K562 (cell line): ENCODE results near the gene TTLL8. TPM values are rescaled to one million over a fixed set of nuclear protein-coding genes. Genes with fewer than 3 reads are reported as not detected.
A peak's percentile ranks its signal among the peaks of the same experiment; 100 is the strongest.

Experiments used
- ATAC-seq: fragments of 200-7000 bp; cut with Tn5 transposase; 3 replicates; pipeline ENCODE4 v1.9.1; 2020; ENCODE audit warnings: moderate library complexity
- BruUV-seq: library from RNA; stranded (reverse); fragments of 400-500 nt; replicated peaks from 2 replicates; lab custom pipeline; 2021; lab: Mats Ljungman, UMichigan
- CTCF ChIA-PET: fragments of 300-600 bp; formaldehyde crosslinking; extraction: SDS; loops from one replicate; lab custom pipeline; 2021; ENCODE audit warnings: low intra/inter-chr PET ratio; lab: Yijun Ruan, JAX
- POLR2A ChIA-PET: fragments of 300-600, 350-650 bp; sonication (Branson Sonifier 250); formaldehyde crosslinking; extraction: SDS; loops from one replicate; lab custom pipeline; 2021; ENCODE audit warnings: antibody characterized with exemption, inconsistent platforms; lab: Yijun Ruan, JAX
- DNase-seq, 4 experiments: peaks; one replicate each; pipeline versions ENCODE4 v3.0.0 to v3.0.0-alpha.2; 2011 to 2018; ENCODE audit warnings: low spot score in 3 of 4, mixed read lengths in 3 of 4; ENCODE audit errors: extremely low read depth in 1 of 4
- FAIRE-seq: peaks from 2 replicates; lab custom pipeline; 2011; peaks lifted over from hg19 to GRCh38; lab: Jason Lieb, UNC
- H2AFZ ChIP-seq: 2 replicates; pipeline ENCODE4 v1.6.0; 2011; ENCODE audit warnings: low read depth, low read length, control low read depth, inconsistent platforms
- H3K27ac ChIP-seq: fragments of 200-600 bp; 3 replicates; pipeline ENCODE4 v1.8.0; 2011; ENCODE audit warnings: low read depth, mild to moderate bottlenecking, control low read depth, inconsistent platforms, low read length, moderate library complexity, mixed read lengths; ENCODE audit errors: extremely low read depth
- H3K27me3 ChIP-seq, 2 experiments: fragments of 300-600 bp in 1 of 2; 2 replicates in 1 of 2; 3 replicates in 1 of 2; pipeline versions ENCODE4 v1.6.0 to v1.8.0; 2011; ENCODE audit warnings: inconsistent platforms in 2 of 2, low read length in 2 of 2, mild to moderate bottlenecking in 1 of 2, mixed read lengths in 1 of 2, moderate library complexity in 1 of 2; ENCODE audit not compliant: control insufficient read depth in 2 of 2, insufficient read depth in 2 of 2
- H3K36me3 ChIP-seq: fragments of 300-600 bp; 3 replicates; pipeline ENCODE4 v1.8.0; 2011; ENCODE audit warnings: mild to moderate bottlenecking, low read length, inconsistent platforms; ENCODE audit not compliant: control insufficient read depth, insufficient read depth
- H3K4me1 ChIP-seq, 2 experiments: fragments of 200-600 bp in 1 of 2; replicated peaks in 1 of 2; 2 replicates in 1 of 2; 3 replicates in 1 of 2; pipeline versions ENCODE4 v1.5.1 to v1.8.0; 2011; ENCODE audit warnings: inconsistent platforms in 2 of 2, low read length in 2 of 2, mild to moderate bottlenecking in 1 of 2, mixed read lengths in 1 of 2, moderate library complexity in 1 of 2; ENCODE audit not compliant: control insufficient read depth in 2 of 2, insufficient read depth in 2 of 2
- H3K4me2 ChIP-seq: 2 replicates; pipeline ENCODE4 v1.6.1; 2011; ENCODE audit warnings: low read length, control low read depth, inconsistent platforms, mixed read lengths; ENCODE audit not compliant: insufficient read depth
- H3K4me3 ChIP-seq: fragments of 200-600 bp; sonication (generic), shearing (Covaris generic); 2 replicates; pipeline ENCODE4 v1.5.1; 2016; ENCODE audit warnings: control low read depth, inconsistent platforms
- H3K79me2 ChIP-seq: fragments of 200-600 bp; 3 replicates; pipeline ENCODE4 v1.8.0; 2011; ENCODE audit warnings: low read length, inconsistent platforms; ENCODE audit not compliant: control insufficient read depth, insufficient read depth
- H3K9ac ChIP-seq, 2 experiments: 2 replicates each; pipeline versions ENCODE4 v1.6.0 to v1.6.1; 2011; ENCODE audit warnings: low read depth in 2 of 2, low read length in 2 of 2, control low read depth in 1 of 2, inconsistent platforms in 1 of 2, mild to moderate bottlenecking in 1 of 2, mixed read lengths in 1 of 2; ENCODE audit not compliant: insufficient read depth in 1 of 2
- H3K9me1 ChIP-seq: one replicate; pipeline ENCODE4 v1.6.0; 2011; ENCODE audit warnings: inconsistent platforms, mild to moderate bottlenecking, low read length, moderate library complexity; ENCODE audit not compliant: control insufficient read depth, insufficient read depth
- H3K9me3 ChIP-seq: replicated peaks from 2 replicates; pipeline ENCODE4 v1.5.1; 2011; ENCODE audit warnings: low read depth, low read length, inconsistent platforms; ENCODE audit not compliant: control insufficient read depth, insufficient read depth
- H4K20me1 ChIP-seq: replicated peaks from 2 replicates; pipeline ENCODE4 v1.6.1; 2011; ENCODE audit warnings: low read length, inconsistent platforms, mixed read lengths; ENCODE audit not compliant: control insufficient read depth, insufficient read depth
- ETV1 ChIP-seq: fragments of 450-650 bp; conservative IDR thresholded peaks from 2 replicates; pipeline ENCODE4 v1.6.1; 2016; ENCODE audit warnings: missing genetic modification characterization, control low read depth, low read depth, missing compliant biosample characterization
- HMGN3 ChIP-seq: IDR thresholded peaks from 2 replicates; pipeline ENCODE4 v1.6.1; 2011; ENCODE audit warnings: borderline replicate concordance, low read depth, mild to moderate bottlenecking, mixed read lengths, low read length; ENCODE audit not compliant: insufficient read length; ENCODE audit errors: extremely low read depth
- KAT7 ChIP-seq: sonication (generic); formaldehyde crosslinking; IDR thresholded peaks from 2 replicates; pipeline ENCODE4 v1.8.0; 2022; ENCODE audit warnings: missing genetic modification reagents, mild to moderate bottlenecking, borderline replicate concordance
- PPARD ChIP-seq: fragments of 250-450 bp; sonication (Bioruptor Pico); IDR thresholded peaks from 2 replicates; pipeline ENCODE4 v1.8.0; 2022; ENCODE audit warnings: inconsistent platforms, mild to moderate bottlenecking, moderate library complexity
- WGBS: fragments of 100-300 bp; shearing (Covaris generic); methylation state at CpG from one replicate; pipeline ENCODE4 v1.1.6; 2016; ENCODE audit warnings: low coverage, mixed read lengths; ENCODE audit not compliant: insufficient coverage; ENCODE audit errors: missing lambda C conversion rate; 5-methylcytosine and 5-hydroxymethylcytosine counted together
- in situ Hi-C: fragments of 300-500 bp; cut with MboI; formaldehyde crosslinking; loops from 4 replicates; pipeline ENCODE4 v1.15.0; 2018; ENCODE audit warnings: inconsistent platforms, mixed read lengths
- intact Hi-C: fragments of 100-400 bp; cut with micrococcal nuclease; formaldehyde crosslinking; loops from 2 replicates; pipeline ENCODE4 v1.14.2; 2022
- polyA plus RNA-seq, 8 experiments: library from polyadenylated mRNA; depleted of rRNA in 4 of 8; stranded (reverse) in 5 of 8; unstranded in 3 of 8; fragments of >200 nt; fragmentation: Nextera tagmentation in 2 of 8; fragmentation: Illumina TruSeq in 1 of 8; extraction: Ambion mirVana in 2 of 8; extraction: Trizol in 1 of 8; gene quantifications; 2 replicates each; pipeline versions ENCODE4 v1.2.1 to v1.2.3, GENCODE V29; 2011 to 2014; ENCODE audit warnings: inconsistent platforms in 1 of 8, missing spikeins in 1 of 8
- total RNA-seq, 7 experiments: library from RNA; depleted of rRNA in 6 of 7; stranded (reverse); fragments of >200 nt in 6 of 7; fragmentation: Illumina TruSeq in 2 of 7; extraction: Trizol in 2 of 7; gene quantifications; 2 replicates each; pipeline versions ENCODE4 v1.2.1 to v1.2.3, GENCODE V29; 2011 to 2021; ENCODE audit warnings: low replicate concordance in 1 of 7
- TF ChIP-seq, protein P1 (sequence below), 2 experiments: fragments of 150-350 bp in 1 of 2; IDR thresholded peaks; 2 replicates each; pipeline ENCODE4 v1.6.1; 2012 to 2016; ENCODE audit warnings: low read depth in 2 of 2, low read length in 2 of 2, mild to moderate bottlenecking in 1 of 2, moderate library complexity in 1 of 2

Gene TTLL8
- total and polyA plus RNA-seq, 9 of the 15 experiments (the other 6 are each of a cell fraction or from before 2014, with no cell fraction given): not detected

DNA sequence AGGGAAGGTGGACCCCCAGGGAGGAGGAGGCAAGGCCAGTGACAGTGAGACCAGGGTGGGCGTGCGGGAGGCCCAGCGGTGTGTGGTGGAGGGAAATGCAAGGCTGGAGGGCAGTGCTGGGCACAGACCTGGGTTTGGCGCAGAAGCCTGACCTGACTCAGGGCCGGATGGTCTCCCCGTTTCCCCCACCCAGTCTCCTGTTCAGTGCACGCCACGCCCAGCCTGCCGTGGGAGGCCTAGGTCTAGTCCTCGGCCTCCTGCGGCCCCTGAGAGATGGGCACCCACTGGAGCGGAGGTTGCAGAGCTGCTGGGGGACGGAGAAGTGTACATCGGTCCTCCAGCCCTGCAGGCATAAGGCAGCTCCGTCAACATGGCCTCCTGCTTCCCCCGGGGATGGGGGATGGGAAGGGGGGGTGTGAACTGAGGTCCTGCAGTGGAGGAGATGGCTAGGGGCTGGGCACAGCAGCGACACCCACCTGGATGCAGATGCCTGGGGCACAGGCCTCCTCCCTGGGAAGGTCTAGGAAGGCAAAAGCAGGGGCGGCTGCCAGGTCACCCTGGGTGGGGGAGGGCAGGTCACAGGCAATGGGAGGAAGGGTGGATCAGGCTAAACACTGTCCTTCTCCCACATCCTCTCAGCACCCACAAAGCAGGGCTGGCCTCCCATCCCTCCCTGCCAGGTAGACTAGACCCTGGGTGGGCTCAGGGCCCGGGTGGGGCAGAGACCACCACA is 61.4 kb downstream of the TTLL8 start:
- TF ChIP-seq PPARD (CRISPR knock-in tag) (no peak), ETV1 (no peak), HMGN3 (no peak), KAT7 (CRISPR knock-in tag) (no peak)
- TF ChIP-seq, protein P1, sequence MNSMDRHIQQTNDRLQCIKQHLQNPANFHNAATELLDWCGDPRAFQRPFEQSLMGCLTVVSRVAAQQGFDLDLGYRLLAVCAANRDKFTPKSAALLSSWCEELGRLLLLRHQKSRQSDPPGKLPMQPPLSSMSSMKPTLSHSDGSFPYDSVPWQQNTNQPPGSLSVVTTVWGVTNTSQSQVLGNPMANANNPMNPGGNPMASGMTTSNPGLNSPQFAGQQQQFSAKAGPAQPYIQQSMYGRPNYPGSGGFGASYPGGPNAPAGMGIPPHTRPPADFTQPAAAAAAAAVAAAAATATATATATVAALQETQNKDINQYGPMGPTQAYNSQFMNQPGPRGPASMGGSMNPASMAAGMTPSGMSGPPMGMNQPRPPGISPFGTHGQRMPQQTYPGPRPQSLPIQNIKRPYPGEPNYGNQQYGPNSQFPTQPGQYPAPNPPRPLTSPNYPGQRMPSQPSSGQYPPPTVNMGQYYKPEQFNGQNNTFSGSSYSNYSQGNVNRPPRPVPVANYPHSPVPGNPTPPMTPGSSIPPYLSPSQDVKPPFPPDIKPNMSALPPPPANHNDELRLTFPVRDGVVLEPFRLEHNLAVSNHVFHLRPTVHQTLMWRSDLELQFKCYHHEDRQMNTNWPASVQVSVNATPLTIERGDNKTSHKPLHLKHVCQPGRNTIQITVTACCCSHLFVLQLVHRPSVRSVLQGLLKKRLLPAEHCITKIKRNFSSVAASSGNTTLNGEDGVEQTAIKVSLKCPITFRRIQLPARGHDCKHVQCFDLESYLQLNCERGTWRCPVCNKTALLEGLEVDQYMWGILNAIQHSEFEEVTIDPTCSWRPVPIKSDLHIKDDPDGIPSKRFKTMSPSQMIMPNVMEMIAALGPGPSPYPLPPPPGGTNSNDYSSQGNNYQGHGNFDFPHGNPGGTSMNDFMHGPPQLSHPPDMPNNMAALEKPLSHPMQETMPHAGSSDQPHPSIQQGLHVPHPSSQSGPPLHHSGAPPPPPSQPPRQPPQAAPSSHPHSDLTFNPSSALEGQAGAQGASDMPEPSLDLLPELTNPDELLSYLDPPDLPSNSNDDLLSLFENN (IDR thresholded peaks at IDR 0.05; ENCODE audit: low read depth in 2 of 2, low read length in 2 of 2): no peak
- POLR2A ChIA-PET: interaction anchor here (0.8 to 1.0 kb wide), 2 partner anchors 20 to 28 kb away, joined by 3 read pairs; no protein-coding TSS in a partner anchor
- in situ Hi-C loops (no loop called here), intact Hi-C loops (no loop called here)
- Histone ChIP-seq H3K4me1 (peaks cover 0 to 82% of the 10 kb centered on the region in 2 experiments; a peak in 3 of 5 replicates), H3K36me3 (no peaks in the 10 kb centered on the region), H3K9me1 (no peaks in the 10 kb centered on the region), H3K27ac (no peak overlapping the region), H3K9ac (peak overlapping the region in 1 of 2 experiments; percentile 64; a peak in 1 of 4 replicates), H3K9me3 (no peaks in the 10 kb centered on the region), H3K79me2 (no peaks in the 10 kb centered on the region), H2AFZ (no peak overlapping the region), H4K20me1 (no peaks in the 10 kb centered on the region), H3K4me2 (no peak overlapping the region), H3K4me3 (no peak overlapping the region), H3K27me3 (no peaks in the 10 kb centered on the region)
- no TSS peak for BruUV-seq
- CTCF ChIA-PET: no interaction called here
- DNase-seq: no peak
- WGBS: 59% methylated on average over 8 of the region's 19 CpGs
- FAIRE-seq: no peak
- no peak for ATAC-seq
